Endothelial cell of umbilical vein (primary cell): Measurements from ENCODE around the gene RTEL1. TPM values are rescaled to one million over a fixed set of nuclear protein-coding genes. Genes with fewer than 3 reads are reported as not detected.

ENCODE experiments used
- BruUV-seq: library from RNA; stranded (reverse); fragments of 400-500 nt; replicated peaks from 2 replicates; lab custom pipeline; 2021; lab: Mats Ljungman, UMichigan
- CTCF ChIA-PET: fragments of 300-600, 350-600 bp; sonication (Branson Sonifier 250); formaldehyde crosslinking; loops from one replicate; lab custom pipeline; 2021; ENCODE audit warnings: antibody characterized with exemption, inconsistent platforms; lab: Charles Lee
- POLR2A ChIA-PET: fragments of 300-600, 350-600 bp; sonication (Branson Sonifier 250); formaldehyde crosslinking; loops from one replicate; lab custom pipeline; 2021; ENCODE audit warnings: antibody characterized with exemption, inconsistent platforms; lab: Charles Lee
- DNase-seq: peaks from one replicate; pipeline ENCODE4 v3.0.0-alpha.2; 2011; ENCODE audit warnings: low read depth, low spot score
- FAIRE-seq: peaks from 2 replicates; lab custom pipeline; 2011; peaks lifted over from hg19 to GRCh38; lab: Jason Lieb, UNC
- H2AFZ ChIP-seq: 2 replicates; pipeline ENCODE4 v1.6.0; 2012; ENCODE audit warnings: low read depth, low read length, control low read depth, inconsistent platforms
- H3K27ac ChIP-seq: 2 replicates; pipeline ENCODE4 v1.5.1; 2011; ENCODE audit warnings: low read depth, mild to moderate bottlenecking, control low read depth, low read length, moderate library complexity; ENCODE audit not compliant: insufficient read depth
- H3K27me3 ChIP-seq, 2 experiments: 2 replicates each; pipeline versions ENCODE4 v1.6.0 to v1.6.1; 2011; ENCODE audit warnings: low read length in 2 of 2, mixed read lengths in 1 of 2; ENCODE audit not compliant: control insufficient read depth in 2 of 2, insufficient read depth in 2 of 2
- H3K36me3 ChIP-seq, 2 experiments: 2 replicates in 1 of 2; 3 replicates in 1 of 2; pipeline ENCODE4 v1.5.1; 2011; ENCODE audit warnings: low read length in 2 of 2, mild to moderate bottlenecking in 1 of 2, moderate library complexity in 1 of 2; ENCODE audit not compliant: control insufficient read depth in 2 of 2, insufficient read depth in 2 of 2; ENCODE audit errors: extremely low read depth in 1 of 2
- H3K4me1 ChIP-seq: 3 replicates; pipeline ENCODE4 v1.5.1; 2011; ENCODE audit warnings: mild to moderate bottlenecking, low read length; ENCODE audit not compliant: control insufficient read depth, insufficient read depth; ENCODE audit errors: extremely low read depth
- H3K4me2 ChIP-seq: 2 replicates; pipeline ENCODE4 v1.6.1; 2011; ENCODE audit warnings: low read length, control low read depth, mixed read lengths; ENCODE audit not compliant: insufficient read depth
- H3K4me3 ChIP-seq, 3 experiments: fragments of 200-600 bp in 1 of 3; sonication (generic), shearing (Covaris generic) in 1 of 3; replicated peaks in 1 of 3; 2 replicates each; pipeline ENCODE4 v1.5.1; 2011 to 2016; ENCODE audit warnings: control low read depth in 3 of 3, low read length in 3 of 3, mild to moderate bottlenecking in 2 of 3, inconsistent platforms in 1 of 3, low read depth in 1 of 3, moderate library complexity in 1 of 3; ENCODE audit not compliant: insufficient read depth in 1 of 3
- H3K79me2 ChIP-seq: 2 replicates; pipeline ENCODE4 v1.6.0; 2012; ENCODE audit warnings: low read length, inconsistent platforms; ENCODE audit not compliant: control insufficient read depth, insufficient read depth
- H3K9ac ChIP-seq: replicated peaks from 2 replicates; pipeline ENCODE3; 2011; ENCODE audit warnings: low read length, control low read depth; ENCODE audit not compliant: insufficient read depth; ENCODE audit errors: extremely low read depth
- H3K9me1 ChIP-seq: replicated peaks from 3 replicates; pipeline ENCODE4 v1.6.0; 2011; ENCODE audit warnings: mild to moderate bottlenecking, low read length; ENCODE audit not compliant: control insufficient read depth, insufficient read depth; ENCODE audit errors: extremely low read depth
- H3K9me3 ChIP-seq: replicated peaks from 2 replicates; pipeline ENCODE4 v1.5.1; 2012; ENCODE audit warnings: low read length, inconsistent platforms; ENCODE audit not compliant: control insufficient read depth, insufficient read depth
- H4K20me1 ChIP-seq: replicated peaks from 2 replicates; pipeline ENCODE3; 2011; ENCODE audit warnings: mild to moderate bottlenecking, low read length; ENCODE audit not compliant: control insufficient read depth, insufficient read depth; ENCODE audit errors: extremely low read depth
- GATA2 ChIP-seq: IDR thresholded peaks from 2 replicates; pipeline ENCODE4 v1.7.0; 2011; ENCODE audit warnings: low read depth, mild to moderate bottlenecking, moderate library complexity, mixed read lengths, low read length; ENCODE audit not compliant: insufficient read length, insufficient read depth
- JUN ChIP-seq: IDR thresholded peaks from 2 replicates; pipeline ENCODE4 v1.6.1; 2011; ENCODE audit warnings: borderline replicate concordance, low read depth; ENCODE audit not compliant: insufficient read length, insufficient read depth
- MYC ChIP-seq: IDR thresholded peaks from one replicate; pipeline ENCODE4 v1.6.1; 2011; ENCODE audit warnings: mild to moderate bottlenecking, low read depth, low read length
- POLR2A ChIP-seq: IDR thresholded peaks from 2 replicates; pipeline ENCODE4 v1.6.1; 2012; ENCODE audit warnings: low read depth, mild to moderate bottlenecking, control low read depth, low read length
- POLR2AphosphoS5 ChIP-seq: IDR thresholded peaks from 2 replicates; pipeline ENCODE4 v1.6.1; 2012; ENCODE audit warnings: low read depth, mild to moderate bottlenecking, control low read depth, low read length, moderate library complexity; ENCODE audit not compliant: insufficient read depth
- dilution Hi-C: fragments of 300-500 bp; cut with MboI; formaldehyde crosslinking; loops from one replicate; pipeline ENCODE4 v1.15.0; 2019; ENCODE audit warnings: low sequenced_read_pairs; ENCODE audit not compliant: extremely low pct_ligation_motif_present
- intact Hi-C: fragments of 100-400 bp; cut with micrococcal nuclease; formaldehyde crosslinking; loops from one replicate; pipeline ENCODE4 v1.10.0; 2022
- polyA plus RNA-seq, 4 experiments: library from polyadenylated mRNA; depleted of rRNA in 3 of 4; stranded (reverse) in 3 of 4; unstranded in 1 of 4; fragments of >200 nt; gene quantifications; 2 replicates each; pipeline versions ENCODE4 v1.2.1 to v1.2.3, GENCODE V29; 2011 to 2012; ENCODE audit warnings: missing spikeins in 1 of 4
- total RNA-seq: library from RNA; stranded (reverse); gene quantifications from 2 replicates; pipeline ENCODE4 v1.2.3, GENCODE V29; 2021
- TF ChIP-seq, protein P1 (sequence below), 2 donors: IDR thresholded peaks; 1 replicate in 1 of 2; 2 replicates in 1 of 2; pipeline ENCODE4 v1.5.1; 2011; ENCODE audit warnings: low read length in 2 of 2, mild to moderate bottlenecking in 2 of 2, moderate library complexity in 2 of 2, control low read depth in 1 of 2, inconsistent platforms in 1 of 2, low read depth in 1 of 2; ENCODE audit not compliant: insufficient read depth in 1 of 2; ENCODE audit errors: extremely low read depth in 1 of 2

The RTEL1 gene
- total and polyA plus RNA-seq, 2 donors (not counting 3 experiments of a cell fraction or from before 2014, with no cell fraction given), result 17.0 to 44.9 TPM

DNA sequence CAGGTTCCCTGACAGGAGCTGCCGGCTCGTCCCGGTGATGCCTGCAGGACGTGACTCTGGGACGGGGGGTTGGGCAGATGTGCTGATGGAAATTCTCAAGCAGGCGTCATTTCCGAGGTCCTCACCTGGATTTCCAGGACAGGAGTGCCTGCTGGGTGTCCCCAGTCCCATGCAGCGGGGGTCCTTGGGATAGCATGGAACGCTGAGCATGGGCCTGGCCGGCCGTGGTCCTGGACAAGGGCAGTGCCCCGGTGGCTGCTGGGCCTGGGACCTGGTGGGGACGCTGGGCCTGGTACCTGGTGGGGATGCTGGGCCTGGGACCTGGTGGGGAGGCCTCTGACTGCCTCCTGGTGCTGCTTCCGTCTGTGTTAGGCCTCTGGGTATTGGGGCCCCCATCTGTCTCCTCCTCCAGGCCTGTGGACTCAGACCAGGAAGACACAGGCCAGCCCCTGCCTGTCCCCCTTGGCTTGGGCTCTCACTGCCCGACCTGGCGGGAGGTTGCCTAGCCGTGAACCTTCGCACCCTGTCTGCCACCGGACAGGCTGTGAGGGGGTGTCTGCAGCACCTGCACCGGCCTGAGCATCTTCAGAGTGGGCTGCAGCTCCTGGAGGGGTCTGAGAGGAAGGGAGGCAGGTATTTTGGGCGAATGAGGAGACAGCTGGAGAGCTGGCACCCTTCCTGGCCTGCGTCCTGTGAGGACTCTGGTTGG, 6.2 kb downstream of the RTEL1 start:
- Histone ChIP-seq H3K27ac (no peak overlapping the region), H4K20me1 (no peaks in the 10 kb centered on the region), H3K9me3 (no peaks in the 10 kb centered on the region), H3K36me3 (peaks cover 2 to 35% of the 10 kb centered on the region in 2 experiments), H3K9me1 (no peaks in the 10 kb centered on the region), H3K79me2 (peaks cover 15% of the 10 kb centered on the region), H3K9ac (no peak overlapping the region), H3K4me2 (no peak overlapping the region), H2AFZ (no peak overlapping the region), H3K4me3 (no peak overlapping the region), H3K4me1 (peaks cover 3% of the 10 kb centered on the region), H3K27me3 (no peaks in the 10 kb centered on the region)
- no peak for TF ChIP-seq GATA2
- TF ChIP-seq POLR2AphosphoS5, result no peak
- no peak for TF ChIP-seq POLR2A
- no peak for TF ChIP-seq JUN
- no peak for TF ChIP-seq MYC
- TF ChIP-seq, protein P1, sequence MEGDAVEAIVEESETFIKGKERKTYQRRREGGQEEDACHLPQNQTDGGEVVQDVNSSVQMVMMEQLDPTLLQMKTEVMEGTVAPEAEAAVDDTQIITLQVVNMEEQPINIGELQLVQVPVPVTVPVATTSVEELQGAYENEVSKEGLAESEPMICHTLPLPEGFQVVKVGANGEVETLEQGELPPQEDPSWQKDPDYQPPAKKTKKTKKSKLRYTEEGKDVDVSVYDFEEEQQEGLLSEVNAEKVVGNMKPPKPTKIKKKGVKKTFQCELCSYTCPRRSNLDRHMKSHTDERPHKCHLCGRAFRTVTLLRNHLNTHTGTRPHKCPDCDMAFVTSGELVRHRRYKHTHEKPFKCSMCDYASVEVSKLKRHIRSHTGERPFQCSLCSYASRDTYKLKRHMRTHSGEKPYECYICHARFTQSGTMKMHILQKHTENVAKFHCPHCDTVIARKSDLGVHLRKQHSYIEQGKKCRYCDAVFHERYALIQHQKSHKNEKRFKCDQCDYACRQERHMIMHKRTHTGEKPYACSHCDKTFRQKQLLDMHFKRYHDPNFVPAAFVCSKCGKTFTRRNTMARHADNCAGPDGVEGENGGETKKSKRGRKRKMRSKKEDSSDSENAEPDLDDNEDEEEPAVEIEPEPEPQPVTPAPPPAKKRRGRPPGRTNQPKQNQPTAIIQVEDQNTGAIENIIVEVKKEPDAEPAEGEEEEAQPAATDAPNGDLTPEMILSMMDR (IDR thresholded peaks at IDR 0.05; ENCODE audit: extremely low read depth in 1 of 2, insufficient read depth in 1 of 2, low read depth in 1 of 2, low read length in 2 of 2), result no peak
- ChIA-PET POLR2A (no interaction called here), CTCF (interaction anchor here (1.4 kb wide), 1 partner anchor 23 kb away, joined by 3 read pairs; no protein-coding TSS in a partner anchor)
- no TSS peak for BruUV-seq
- DNase-seq (no peak), FAIRE-seq (no peak)
- dilution Hi-C loops, result no loop called here
- intact Hi-C loops, result no loop called here
